Right lobe of liver (tissue), 6 donors: ENCODE measurements around the gene COL4A4. TPM values are rescaled to one million over a fixed set of nuclear protein-coding genes. Genes with fewer than 3 reads are reported as not detected.

ENCODE experiments used
- ATAC-seq, 4 donors: fragments of 200-7000 bp; cut with Tn5 transposase; one replicate each; pipeline ENCODE4 v1.9.1; 2020; ENCODE audit warnings: mild to moderate bottlenecking in 4 of 4, moderate library complexity in 4 of 4
- DNase-seq, 3 donors: peaks; one replicate each; pipeline ENCODE4 v3.0.0-alpha.2; 2020
- H3K27ac ChIP-seq, 3 donors: fragments of 200-600 bp; one replicate each; pipeline ENCODE4 v1.8.0; 2022
- H3K27me3 ChIP-seq, 2 donors: fragments of 200-600 bp; one replicate each; pipeline ENCODE4 v1.8.0; 2022
- H3K36me3 ChIP-seq, 4 donors: fragments of 200-600 bp; sonication (generic) in 1 of 4; one replicate each; pipeline versions ENCODE4 v1.5.1 to v1.8.0; 2017 to 2022; ENCODE audit warnings: control low read depth in 1 of 4
- H3K4me1 ChIP-seq, 4 donors: fragments of 200-600 bp; sonication (generic) in 1 of 4; one replicate each; pipeline versions ENCODE4 v1.5.1 to v1.8.0; 2017 to 2022; ENCODE audit warnings: control low read depth in 1 of 4
- H3K4me3 ChIP-seq, 3 donors: fragments of 200-600 bp; one replicate each; pipeline ENCODE4 v1.8.0; 2022
- H3K9me3 ChIP-seq, 4 donors: fragments of 200-600 bp; sonication (generic) in 1 of 4; one replicate each; pipeline versions ENCODE4 v1.5.1 to v1.8.0; 2017 to 2022; ENCODE audit warnings: control low read depth in 1 of 4
- POLR2A ChIP-seq: fragments of 450-650 bp; IDR thresholded peaks from one replicate; pipeline ENCODE4 v1.6.1; 2017; ENCODE audit warnings: antibody characterized with exemption, mild to moderate bottlenecking
- WGBS: methylation state at CpG from one replicate; pipeline ENCODE4 v1.1.6; 2018; ENCODE audit warnings: low coverage, low lambda C conversion rate; ENCODE audit not compliant: insufficient coverage; ENCODE audit errors: missing lambda C conversion rate; 5-methylcytosine and 5-hydroxymethylcytosine counted together
- intact Hi-C, 2 donors: fragments of 100-400 bp; cut with DNase I; formaldehyde crosslinking; loops; one replicate each; pipeline versions ENCODE4 v1.11.2 to v1.14.1; 2022
- total RNA-seq, 6 experiments: library from RNA; depleted of rRNA in 2 of 6; stranded (reverse); fragments of >200 nt in 2 of 6; fragmentation: NEBNext Ultra II Directional in 3 of 6; extraction: Animal tissue kit (Norgen Biotek cat#: 25700) in 3 of 6; gene quantifications; one replicate each; pipeline versions ENCODE4 v1.1.0 to v1.2.4, GENCODE V29; 2016 to 2023
- TF ChIP-seq, protein P1 (sequence below), 4 donors: fragments of 200-600 bp in 3 of 4; fragments of 450-650 bp in 1 of 4; IDR thresholded peaks; one replicate each; pipeline versions ENCODE4 v1.5.1 to v1.8.0; 2016 to 2022; ENCODE audit warnings: antibody characterized with exemption in 4 of 4, mild to moderate bottlenecking in 2 of 4
- donor health status: DM: no; HTN: yes; CAD: no.
- donor health status: DM: no; HTN: no; CAD: no.
- donor health status: DM: no; HTN: no; CAD: no.
- donor health status: DM: no; HTN: yes; CAD: no.
- donor health status: DM: no; HTN: yes; CAD: no.

Gene COL4A4
- total RNA-seq, 6 experiments from 2014 or later: 0.86 to 2.4 (median 1.8) TPM

DNA sequence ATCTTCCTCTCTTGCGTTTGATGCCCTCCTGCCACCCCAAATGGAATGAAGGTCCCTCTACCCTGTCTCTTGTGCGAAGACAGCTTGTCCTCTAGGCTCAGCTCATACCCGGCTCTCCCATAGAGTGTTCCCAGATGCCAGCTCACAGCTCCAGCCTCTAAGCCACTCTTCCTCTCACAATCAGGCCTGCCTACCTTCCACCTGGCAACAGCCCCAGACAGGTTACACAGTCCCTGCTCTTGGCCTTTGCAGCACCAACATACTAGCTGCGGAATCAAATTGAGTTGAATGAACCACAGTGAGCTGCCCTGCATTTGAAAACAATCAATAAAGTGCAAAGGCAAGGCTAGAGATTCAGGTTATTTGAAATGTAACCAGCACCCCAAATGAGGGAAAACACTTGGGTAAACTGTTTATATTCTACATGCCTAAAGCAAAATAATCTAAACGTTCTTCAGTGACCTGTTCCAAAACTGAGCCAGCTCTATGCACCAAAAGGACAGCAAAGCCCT is 105.1 kb downstream of the COL4A4 start:
- intact Hi-C loops: no loop called here
- WGBS: 39% methylated on average over 5 of the region's 5 CpGs
- TF ChIP-seq POLR2A: no peak
- TF ChIP-seq, protein P1, sequence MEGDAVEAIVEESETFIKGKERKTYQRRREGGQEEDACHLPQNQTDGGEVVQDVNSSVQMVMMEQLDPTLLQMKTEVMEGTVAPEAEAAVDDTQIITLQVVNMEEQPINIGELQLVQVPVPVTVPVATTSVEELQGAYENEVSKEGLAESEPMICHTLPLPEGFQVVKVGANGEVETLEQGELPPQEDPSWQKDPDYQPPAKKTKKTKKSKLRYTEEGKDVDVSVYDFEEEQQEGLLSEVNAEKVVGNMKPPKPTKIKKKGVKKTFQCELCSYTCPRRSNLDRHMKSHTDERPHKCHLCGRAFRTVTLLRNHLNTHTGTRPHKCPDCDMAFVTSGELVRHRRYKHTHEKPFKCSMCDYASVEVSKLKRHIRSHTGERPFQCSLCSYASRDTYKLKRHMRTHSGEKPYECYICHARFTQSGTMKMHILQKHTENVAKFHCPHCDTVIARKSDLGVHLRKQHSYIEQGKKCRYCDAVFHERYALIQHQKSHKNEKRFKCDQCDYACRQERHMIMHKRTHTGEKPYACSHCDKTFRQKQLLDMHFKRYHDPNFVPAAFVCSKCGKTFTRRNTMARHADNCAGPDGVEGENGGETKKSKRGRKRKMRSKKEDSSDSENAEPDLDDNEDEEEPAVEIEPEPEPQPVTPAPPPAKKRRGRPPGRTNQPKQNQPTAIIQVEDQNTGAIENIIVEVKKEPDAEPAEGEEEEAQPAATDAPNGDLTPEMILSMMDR (IDR thresholded peaks at IDR 0.05): no peak
- H3K36me3 ChIP-seq: no peaks in the 10 kb centered on the region
- no peaks in the 10 kb centered on the region for H3K4me1 ChIP-seq
- ATAC-seq (peak; percentile 56 to 100 (median 90)), DNase-seq (peak in 2 of 3 donors; percentile 72 to 75)
- no peak overlapping the region for H3K4me3 ChIP-seq
- H3K9me3 ChIP-seq: no peaks in the 10 kb centered on the region
- H3K27me3 ChIP-seq: no peaks in the 10 kb centered on the region
- H3K27ac ChIP-seq: no peak overlapping the region

DNA sequence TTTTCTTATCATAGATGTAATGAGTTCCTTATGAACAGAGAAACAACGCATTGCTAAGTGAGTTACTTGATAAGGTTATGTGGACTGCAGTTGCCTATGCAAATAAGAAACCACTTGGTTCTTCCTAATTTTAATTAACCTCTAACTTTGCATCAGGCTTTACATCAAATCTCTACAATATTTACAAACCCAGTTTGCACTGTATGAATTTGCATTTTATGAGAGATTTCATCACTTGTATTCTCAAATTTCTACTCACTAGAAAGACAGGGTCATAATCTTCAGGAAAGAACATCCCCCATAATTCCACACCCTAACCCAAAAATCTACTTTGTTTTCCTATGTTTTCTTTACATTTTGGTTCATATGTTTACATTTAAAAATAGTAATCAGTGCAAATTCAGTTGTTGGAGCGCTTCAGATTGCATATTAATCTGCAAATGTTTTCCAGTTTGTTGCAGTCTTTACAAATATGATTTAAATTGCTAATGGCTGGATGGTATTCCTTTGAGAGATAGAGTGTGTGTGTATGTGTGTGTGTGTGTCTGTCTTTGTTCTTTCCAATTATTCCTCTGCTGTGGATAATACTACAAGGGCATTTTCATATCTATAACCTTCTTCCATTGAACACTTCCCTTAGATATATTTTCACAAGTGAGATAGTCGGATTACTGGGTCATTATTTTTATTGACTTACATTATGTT is 106.1 kb downstream of the COL4A4 start:
- Histone ChIP-seq H3K4me1 (no peaks in the 10 kb centered on the region), H3K36me3 (no peaks in the 10 kb centered on the region), H3K4me3 (no peak overlapping the region), H3K27ac (no peak overlapping the region), H3K9me3 (no peaks in the 10 kb centered on the region), H3K27me3 (no peaks in the 10 kb centered on the region)
- DNase-seq: no peak
- intact Hi-C loops: no loop called here
- ATAC-seq: no peak
- WGBS: 65% methylated on average over 3 of the region's 3 CpGs
- TF ChIP-seq, protein P1 (IDR thresholded peaks at IDR 0.05): no peak
- no peak for TF ChIP-seq POLR2A

DNA sequence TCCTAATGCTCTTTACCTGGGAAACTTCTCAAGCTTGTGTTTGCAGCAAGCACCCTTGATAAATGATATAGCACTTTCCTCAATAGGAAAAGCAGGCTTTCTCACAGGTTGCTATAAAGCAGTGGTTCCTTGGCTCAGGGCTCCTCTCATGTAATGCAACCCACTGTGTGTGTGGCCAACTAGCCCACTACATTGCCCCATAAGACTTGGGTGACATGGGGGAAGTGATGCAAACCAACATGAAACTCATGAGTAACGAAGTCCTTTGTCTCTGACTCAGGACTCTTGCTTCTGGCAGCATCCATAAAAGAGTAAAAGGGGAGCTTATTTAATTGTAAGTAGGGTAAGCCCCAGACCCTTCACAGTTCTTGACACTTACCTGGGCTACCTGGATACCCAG is 106.9 kb downstream of the COL4A4 start:
- WGBS: 100% methylated on average over 1 of the region's 1 CpG

DNA sequence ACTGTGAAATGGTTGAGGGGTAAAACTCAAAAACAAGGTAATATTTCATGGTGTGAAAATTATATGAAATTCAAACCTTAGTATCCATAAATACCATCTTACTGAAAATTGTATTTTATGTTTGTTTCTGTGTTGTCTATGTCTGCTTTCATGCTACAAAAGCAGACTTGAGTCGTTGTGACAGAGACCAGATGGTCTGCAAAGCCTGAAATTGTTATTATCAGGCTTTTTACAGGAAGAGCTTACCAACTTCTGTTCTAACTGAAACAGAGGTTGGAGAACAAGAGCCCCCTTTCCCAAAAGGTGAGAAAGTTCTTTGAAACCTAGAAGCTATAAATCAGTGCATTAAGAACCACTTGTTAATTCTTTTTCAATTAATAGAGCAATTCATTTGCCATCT is 110.0 kb downstream of the COL4A4 start:
- intact Hi-C loops: no loop called here

More for the DNA sequence above, 106.9 kb downstream of the COL4A4 start:
- Histone ChIP-seq H3K9me3 (no peaks in the 10 kb centered on the region), H3K27ac (no peak overlapping the region), H3K36me3 (no peaks in the 10 kb centered on the region), H3K4me1 (no peaks in the 10 kb centered on the region), H3K4me3 (no peak overlapping the region), H3K27me3 (no peaks in the 10 kb centered on the region)
- no peak for TF ChIP-seq POLR2A
- TF ChIP-seq, protein P1 (IDR thresholded peaks at IDR 0.05): no peak
- intact Hi-C loops: no loop called here
- DNase-seq (no peak), ATAC-seq (no peak)

More for the DNA sequence above, 110.0 kb downstream of the COL4A4 start:
- H3K4me1 ChIP-seq: no peaks in the 10 kb centered on the region
- no peaks in the 10 kb centered on the region for H3K9me3 ChIP-seq
- TF ChIP-seq, protein P1 (IDR thresholded peaks at IDR 0.05): no peak
- TF ChIP-seq POLR2A: no peak
- H3K27me3 ChIP-seq: no peaks in the 10 kb centered on the region
- H3K36me3 ChIP-seq: no peaks in the 10 kb centered on the region
- WGBS: 29% methylated on average over 1 of the region's 1 CpG
- H3K4me3 ChIP-seq: no peak overlapping the region
- DNase-seq (no peak), ATAC-seq (no peak)
- H3K27ac ChIP-seq: no peak overlapping the region
